Tibial artery (tissue), 4 donors: Measurements from ENCODE around the gene HSPB2.

Experiments used
- DNase-seq, 2 donors: peaks; one replicate each; pipeline ENCODE4 v3.0.0-alpha.2; 2019
- H3K27ac ChIP-seq, 2 donors: fragments of 200-600 bp; sonication (generic) in 1 of 2; 1 replicate in 1 of 2; 2 replicates in 1 of 2; pipeline ENCODE4 v1.5.1; 2018 to 2019; ENCODE audit warnings: mild to moderate bottlenecking in 1 of 2
- H3K27me3 ChIP-seq, 2 donors: fragments of 200-600 bp; sonication (generic) in 1 of 2; one replicate each; pipeline versions ENCODE4 v1.5.1 to v1.6.0; 2016 to 2019
- H3K36me3 ChIP-seq, 3 donors: fragments of 200-600 bp; sonication (generic) in 2 of 3; one replicate each; pipeline ENCODE4 v1.5.1; 2016 to 2019; ENCODE audit warnings: mild to moderate bottlenecking in 2 of 3
- H3K4me1 ChIP-seq, 4 donors: fragments of 200-600 bp; sonication (generic) in 2 of 4; 1 replicate in 3 of 4; 2 replicates in 1 of 4; pipeline ENCODE4 v1.5.1; 2016 to 2019
- H3K4me3 ChIP-seq, 2 donors: fragments of 200-600 bp; sonication (generic) in 1 of 2; 1 replicate in 1 of 2; 2 replicates in 1 of 2; pipeline ENCODE4 v1.5.1; 2018 to 2019; ENCODE audit warnings: mild to moderate bottlenecking in 2 of 2
- H3K9me3 ChIP-seq, 3 donors: fragments of 200-600 bp; sonication (generic) in 1 of 3; one replicate each; pipeline ENCODE4 v1.5.1; 2016 to 2019
- intact Hi-C: fragments of 100-400 bp; cut with DNase I; formaldehyde crosslinking; loops from one replicate; pipeline ENCODE4 v1.15.0; 2023; ENCODE audit warnings: low total_unique reads
- TF ChIP-seq, protein P1 (sequence below), 2 experiments: fragments of 200-600 bp in 1 of 2; fragments of 450-650 bp in 1 of 2; IDR thresholded peaks; one replicate each; pipeline ENCODE4 v1.5.1; 2017 to 2019; ENCODE audit warnings: antibody characterized with exemption in 2 of 2, mild to moderate bottlenecking in 1 of 2, moderate library complexity in 1 of 2

The HSPB2 gene

GRCh38 chr11:111945198-111945597 lies 32.7 kb downstream of the HSPB2 start:
- Histone ChIP-seq H3K4me3 (no peak overlapping the region), H3K27me3 (no peaks in the 10 kb centered on the region), H3K27ac (peak overlapping the region; percentile 69 to 72), H3K36me3 (no peaks in the 10 kb centered on the region), H3K4me1 (peaks cover 0 to 35% (median 18%) of the 10 kb centered on the region in 4 donors), H3K9me3 (no peaks in the 10 kb centered on the region)
- no peak for DNase-seq
- TF ChIP-seq, protein P1, sequence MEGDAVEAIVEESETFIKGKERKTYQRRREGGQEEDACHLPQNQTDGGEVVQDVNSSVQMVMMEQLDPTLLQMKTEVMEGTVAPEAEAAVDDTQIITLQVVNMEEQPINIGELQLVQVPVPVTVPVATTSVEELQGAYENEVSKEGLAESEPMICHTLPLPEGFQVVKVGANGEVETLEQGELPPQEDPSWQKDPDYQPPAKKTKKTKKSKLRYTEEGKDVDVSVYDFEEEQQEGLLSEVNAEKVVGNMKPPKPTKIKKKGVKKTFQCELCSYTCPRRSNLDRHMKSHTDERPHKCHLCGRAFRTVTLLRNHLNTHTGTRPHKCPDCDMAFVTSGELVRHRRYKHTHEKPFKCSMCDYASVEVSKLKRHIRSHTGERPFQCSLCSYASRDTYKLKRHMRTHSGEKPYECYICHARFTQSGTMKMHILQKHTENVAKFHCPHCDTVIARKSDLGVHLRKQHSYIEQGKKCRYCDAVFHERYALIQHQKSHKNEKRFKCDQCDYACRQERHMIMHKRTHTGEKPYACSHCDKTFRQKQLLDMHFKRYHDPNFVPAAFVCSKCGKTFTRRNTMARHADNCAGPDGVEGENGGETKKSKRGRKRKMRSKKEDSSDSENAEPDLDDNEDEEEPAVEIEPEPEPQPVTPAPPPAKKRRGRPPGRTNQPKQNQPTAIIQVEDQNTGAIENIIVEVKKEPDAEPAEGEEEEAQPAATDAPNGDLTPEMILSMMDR (IDR thresholded peaks at IDR 0.05): no peak
- intact Hi-C loops: no loop called here

DNA sequence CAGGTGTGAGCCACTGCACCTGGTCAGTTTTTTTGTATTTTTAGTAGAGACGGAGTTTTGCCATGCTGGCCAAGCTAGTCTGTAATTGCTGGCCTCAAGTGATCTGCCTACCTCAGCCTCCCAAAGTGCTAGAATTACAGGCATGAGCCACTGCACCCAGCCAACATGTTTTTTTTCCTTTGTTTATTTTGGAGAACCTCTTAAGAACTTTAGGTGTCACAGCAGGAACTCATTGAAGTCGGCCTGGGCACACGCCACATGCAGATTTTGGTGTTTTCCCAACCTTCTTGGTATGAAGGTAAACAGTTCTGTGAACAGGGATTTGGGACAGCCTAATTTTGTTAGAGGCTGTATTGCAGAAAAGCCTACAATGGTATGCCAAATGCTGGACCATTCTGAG lies 34.0 kb downstream of the HSPB2 start:
- H3K36me3 ChIP-seq: no peaks in the 10 kb centered on the region
- H3K27me3 ChIP-seq: no peaks in the 10 kb centered on the region
- no peak for DNase-seq
- peak overlapping the region; percentile 39 to 72 for H3K27ac ChIP-seq
- TF ChIP-seq, protein P1 (IDR thresholded peaks at IDR 0.05): no peak
- intact Hi-C loops: no loop called here
- no peaks in the 10 kb centered on the region for H3K9me3 ChIP-seq
- H3K4me3 ChIP-seq: no peak overlapping the region
- H3K4me1 ChIP-seq: peaks cover 0 to 35% (median 18%) of the 10 kb centered on the region in 4 donors

GRCh38 chr11:111947143-111947542 lies 34.6 kb downstream of the HSPB2 start:
- Histone ChIP-seq H3K4me1 (peaks cover 0 to 35% (median 18%) of the 10 kb centered on the region in 4 donors), H3K27ac (peak overlapping the region; percentile 39 to 72), H3K36me3 (no peaks in the 10 kb centered on the region), H3K4me3 (no peak overlapping the region), H3K27me3 (no peaks in the 10 kb centered on the region), H3K9me3 (no peaks in the 10 kb centered on the region)
- TF ChIP-seq, protein P1 (IDR thresholded peaks at IDR 0.05): no peak
- intact Hi-C loops: no loop called here
- no peak for DNase-seq

- intact Hi-C loops: no loop called here
- H3K9me3 ChIP-seq: no peaks in the 10 kb centered on the region
- DNase-seq: no peak
- peaks cover 0 to 23% (median 11%) of the 10 kb centered on the region in 4 donors for H3K4me1 ChIP-seq
- H3K27ac ChIP-seq: no peak overlapping the region
- no peak overlapping the region for H3K4me3 ChIP-seq
- no peaks in the 10 kb centered on the region for H3K27me3 ChIP-seq
- H3K36me3 ChIP-seq: no peaks in the 10 kb centered on the region
- TF ChIP-seq, protein P1 (IDR thresholded peaks at IDR 0.05): no peak
Measured at GRCh38 chr11:111949519-111950426, 37.2 kb downstream of the HSPB2 start.

DNA sequence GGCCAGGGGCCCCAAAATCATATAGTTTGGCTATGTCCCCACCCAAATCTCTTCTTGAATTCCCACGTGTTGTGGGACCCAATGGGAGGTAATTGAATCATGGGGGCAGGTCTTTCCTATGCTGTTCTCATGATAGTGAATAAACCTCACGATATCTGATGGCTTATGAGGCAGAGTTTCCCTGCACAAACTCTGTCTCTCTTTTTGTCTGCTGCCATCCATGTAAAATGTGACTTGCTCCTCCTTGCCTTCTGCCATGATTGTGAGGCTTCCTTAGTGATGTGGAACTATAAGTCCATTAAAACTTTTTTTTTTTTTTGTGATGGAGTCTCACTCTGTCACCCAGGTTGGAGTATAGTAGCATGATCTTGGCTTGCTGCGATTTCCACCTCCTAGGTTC lies 39.0 kb downstream of the HSPB2 start:
- no peak overlapping the region for H3K27ac ChIP-seq

More for the DNA sequence above, 39.0 kb downstream of the HSPB2 start:
- H3K27me3 ChIP-seq: no peaks in the 10 kb centered on the region
- intact Hi-C loops: no loop called here
- no peak for DNase-seq
- TF ChIP-seq, protein P1 (IDR thresholded peaks at IDR 0.05): no peak
- no peaks in the 10 kb centered on the region for H3K36me3 ChIP-seq
- no peaks in the 10 kb centered on the region for H3K9me3 ChIP-seq
- H3K4me1 ChIP-seq: peaks cover 0 to 5% (median under 1%) of the 10 kb centered on the region in 4 donors
- H3K4me3 ChIP-seq: no peak overlapping the region
